ENCODE measurements around the gene RALGPS2. TPM values are rescaled to one million over a fixed set of nuclear protein-coding genes. Genes with fewer than 3 reads are reported as not detected.
A peak's percentile ranks its signal among the peaks of the same experiment; 100 is the strongest.

The RALGPS2 gene
- total and polyA plus RNA-seq, 2 donors (not counting 1 experiment from before 2014, with no cell fraction given): 59.6 to 251 TPM

GRCh38 chr1:178702146-178702545 is 22.9 kb upstream of the RALGPS2 start:
- Mint-ChIP-seq H3K27me3 (no peaks in the 10 kb centered on the region), H3K4me3 (no peak overlapping the region), H3K4me1 (peaks cover 34% of the 10 kb centered on the region), H3K9me3 (ENCODE audit: insufficient read depth) (no peaks in the 10 kb centered on the region), H3K27ac (no peak overlapping the region)
- Histone ChIP-seq H3K4me1 (ENCODE audit: control insufficient read depth in 2 of 2, insufficient read depth in 2 of 2, low read length in 2 of 2) (peaks cover 28% of the 10 kb centered on the region in 2 donors), H3K36me3 (replicated peaks in 1 of 2; ENCODE audit: control extremely low read depth in 1 of 2, control insufficient read depth in 1 of 2, extremely low read depth in 1 of 2, insufficient read depth in 2 of 2, low read length in 1 of 2) (no peaks in the 10 kb centered on the region), H3K27me3 (replicated peaks in 1 of 4; ENCODE audit: control extremely low read depth in 1 of 4, control insufficient read depth in 3 of 4, insufficient read depth in 4 of 4, low read length in 3 of 4) (no peaks in the 10 kb centered on the region), H3K9me3 (ENCODE audit: control extremely low read depth in 1 of 3, control insufficient read depth in 2 of 3, insufficient read depth in 1 of 3, low read length in 2 of 3) (peaks cover 0 to 4% (median 0%) of the 10 kb centered on the region in 3 donors), H3K9ac (ENCODE audit: low read length) (no peak overlapping the region), H4K20me1 (ENCODE audit: control insufficient read depth, insufficient read depth, low read length, poor library complexity, severe bottlenecking) (no peaks in the 10 kb centered on the region), H3K4me3 (ENCODE audit: control extremely low read depth in 1 of 5, extremely low read depth in 1 of 5, insufficient read depth in 1 of 5, low read depth in 2 of 5, low read length in 4 of 5) (no peak overlapping the region), H3K4me2 (replicated peaks; ENCODE audit: low read depth, low read length, poor library complexity, severe bottlenecking) (no peak overlapping the region), H2AFZ (ENCODE audit: insufficient read depth, low read depth, low read length, poor library complexity, severe bottlenecking) (no peak overlapping the region), H3K27ac (ENCODE audit: low read length in 2 of 2) (no peak overlapping the region), H3K79me2 (ENCODE audit: control insufficient read depth, insufficient read depth, low read length) (peaks cover 8% of the 10 kb centered on the region)
- no peak for ATAC-seq (ENCODE audit: low read depth)
- intact Hi-C loops (cut with micrococcal nuclease): no loop called here
- no peak for DNase-seq
- POLR2A ChIA-PET: no interaction called here
- 100% methylated on average over 1 of the region's 2 CpGs for WGBS (ENCODE audit: insufficient coverage)
- CTCF ChIA-PET: interaction anchor here (1.1 to 1.2 kb wide), 2 partner anchors 12 to 38 kb away, joined by 3 to 6 read pairs; no protein-coding TSS in a partner anchor
- TF ChIP-seq EZH2 (IDR thresholded peaks at IDR 0.05; ENCODE audit: borderline replicate concordance, insufficient read depth, low read depth, low read length, poor library complexity, severe bottlenecking) (no peak), CTCF (IDR thresholded peaks at IDR 0.05) (no peak)

- ChIA-PET POLR2A (no interaction called here), CTCF (interaction anchor here (0.9 to 1.6 kb wide), 5 partner anchors 22 to 298 kb away, joined by 3 to 8 read pairs (median 5); no protein-coding TSS in a partner anchor)
- H3K79me2 ChIP-seq (ENCODE audit: control insufficient read depth, insufficient read depth, low read length): peaks cover 8% of the 10 kb centered on the region
- peak; percentile 39 for ATAC-seq (ENCODE audit: low read depth)
- Mint-ChIP-seq H3K27ac (peak overlapping the region; percentile 84), H3K27me3 (no peaks in the 10 kb centered on the region), H3K4me1 (peaks cover 43% of the 10 kb centered on the region), H3K4me3 (peak overlapping the region; percentile 70), H3K9me3 (ENCODE audit: insufficient read depth) (no peaks in the 10 kb centered on the region)
- peaks cover 0 to 1% (median 0%) of the 10 kb centered on the region in 3 donors for H3K9me3 ChIP-seq (ENCODE audit: control extremely low read depth in 1 of 3, control insufficient read depth in 2 of 3, insufficient read depth in 1 of 3, low read length in 2 of 3)
- WGBS (ENCODE audit: insufficient coverage): no CpG with 5 or more reads among the region's 1 CpG
- intact Hi-C loops (cut with micrococcal nuclease): loop anchor here (2.0 kb wide), 1 partner anchor 14 kb away; no protein-coding TSS in a partner anchor
- no peaks in the 10 kb centered on the region for H3K36me3 ChIP-seq (replicated peaks in 1 of 2; ENCODE audit: control extremely low read depth in 1 of 2, control insufficient read depth in 1 of 2, extremely low read depth in 1 of 2, insufficient read depth in 2 of 2, low read length in 1 of 2)
- H3K27ac ChIP-seq (ENCODE audit: low read length in 2 of 2): peak overlapping the region in 1 of 2 donors; percentile 46
- H4K20me1 ChIP-seq (ENCODE audit: control insufficient read depth, insufficient read depth, low read length, poor library complexity, severe bottlenecking): no peaks in the 10 kb centered on the region
- no peak for DNase-seq
- H3K27me3 ChIP-seq (replicated peaks in 1 of 4; ENCODE audit: control extremely low read depth in 1 of 4, control insufficient read depth in 3 of 4, insufficient read depth in 4 of 4, low read length in 3 of 4): no peaks in the 10 kb centered on the region
- peak overlapping the region; percentile 47 for H2AFZ ChIP-seq (ENCODE audit: insufficient read depth, low read depth, low read length, poor library complexity, severe bottlenecking)
- peak overlapping the region; percentile 20 for H3K4me2 ChIP-seq (replicated peaks; ENCODE audit: low read depth, low read length, poor library complexity, severe bottlenecking)
- peaks cover 28% of the 10 kb centered on the region in 2 donors for H3K4me1 ChIP-seq (ENCODE audit: control insufficient read depth in 2 of 2, insufficient read depth in 2 of 2, low read length in 2 of 2)
- TF ChIP-seq EZH2 (IDR thresholded peaks at IDR 0.05; ENCODE audit: borderline replicate concordance, insufficient read depth, low read depth, low read length, poor library complexity, severe bottlenecking) (no peak), CTCF (IDR thresholded peaks at IDR 0.05) (no peak)
- no peak overlapping the region for H3K9ac ChIP-seq (ENCODE audit: low read length)
- H3K4me3 ChIP-seq (ENCODE audit: control extremely low read depth in 1 of 5, extremely low read depth in 1 of 5, insufficient read depth in 1 of 5, low read depth in 2 of 5, low read length in 4 of 5): no peak overlapping the region
Measured at GRCh38 chr1:178704833-178705232, 20.2 kb upstream of the RALGPS2 start.

All from B cell (primary cell).